GM21786 (cell line): ENCODE results near the gene MACROD2.
"Not testable (repeated sequence)": the region's sequence is repeated elsewhere in the genome, so short reads cannot be mapped to it uniquely, and the experiment has no call there.

ENCODE experiments used
- ATAC-seq: cut with Tn5 transposase; IDR thresholded peaks from one replicate; pipeline ENCODE4 v1.9.1; 2021; ENCODE audit not compliant: unreplicated experiment

Gene MACROD2

GRCh38 chr20:15362849-15363248, 1367.5 kb downstream of the MACROD2 start:
- no peak for ATAC-seq

- ATAC-seq = no peak
Observed at GRCh38 chr20:15364781-15365180, 1369.5 kb downstream of the MACROD2 start.

- no peak for ATAC-seq
Observed at GRCh38 chr20:15370370-15370769, 1375.1 kb downstream of the MACROD2 start.

GRCh38 chr20:15374682-15375081, 1379.4 kb downstream of the MACROD2 start:
- ATAC-seq = no peak

- ATAC-seq = no peak
Observed at GRCh38 chr20:15375836-15376235, 1380.5 kb downstream of the MACROD2 start.

- ATAC-seq = not testable (repeated sequence)
Observed at GRCh38 chr20:15377603-15378002, 1382.3 kb downstream of the MACROD2 start.

- ATAC-seq = no peak
Observed at GRCh38 chr20:15378151-15378550, 1382.8 kb downstream of the MACROD2 start.

GRCh38 chr20:15379681-15380296, 1384.5 kb downstream of the MACROD2 start:
- ATAC-seq = no peak

GRCh38 chr20:15380770-15381169, 1385.5 kb downstream of the MACROD2 start:
- ATAC-seq = no peak

- no peak for ATAC-seq
Observed at GRCh38 chr20:15387228-15387627, 1391.9 kb downstream of the MACROD2 start.

GRCh38 chr20:15395457-15395856, 1400.1 kb downstream of the MACROD2 start:
- no peak for ATAC-seq

- ATAC-seq = no peak
Observed at GRCh38 chr20:15396026-15396425, 1400.7 kb downstream of the MACROD2 start.

GRCh38 chr20:15396900-15397299, 1401.6 kb downstream of the MACROD2 start:
- no peak for ATAC-seq

GRCh38 chr20:15399781-15400180, 1404.5 kb downstream of the MACROD2 start:
- no peak for ATAC-seq

- ATAC-seq = no peak
Observed at GRCh38 chr20:15406072-15406471, 1410.8 kb downstream of the MACROD2 start.

GRCh38 chr20:15411781-15412180, 1416.5 kb downstream of the MACROD2 start:
- ATAC-seq = no peak

- ATAC-seq = no peak
Observed at GRCh38 chr20:15415908-15416307, 1420.6 kb downstream of the MACROD2 start.

- no peak for ATAC-seq
Observed at GRCh38 chr20:15419856-15420255, 1424.5 kb downstream of the MACROD2 start.

GRCh38 chr20:15422966-15423365, 1427.7 kb downstream of the MACROD2 start:
- ATAC-seq = no peak

GRCh38 chr20:15439551-15439950, 1444.2 kb downstream of the MACROD2 start:
- ATAC-seq = no peak

GRCh38 chr20:15440049-15440820, 1444.9 kb downstream of the MACROD2 start:
- no peak for ATAC-seq

- no peak for ATAC-seq
Observed at GRCh38 chr20:15445056-15445840, 1449.9 kb downstream of the MACROD2 start.
